ENCODE results near the gene NUMB.

DNA sequence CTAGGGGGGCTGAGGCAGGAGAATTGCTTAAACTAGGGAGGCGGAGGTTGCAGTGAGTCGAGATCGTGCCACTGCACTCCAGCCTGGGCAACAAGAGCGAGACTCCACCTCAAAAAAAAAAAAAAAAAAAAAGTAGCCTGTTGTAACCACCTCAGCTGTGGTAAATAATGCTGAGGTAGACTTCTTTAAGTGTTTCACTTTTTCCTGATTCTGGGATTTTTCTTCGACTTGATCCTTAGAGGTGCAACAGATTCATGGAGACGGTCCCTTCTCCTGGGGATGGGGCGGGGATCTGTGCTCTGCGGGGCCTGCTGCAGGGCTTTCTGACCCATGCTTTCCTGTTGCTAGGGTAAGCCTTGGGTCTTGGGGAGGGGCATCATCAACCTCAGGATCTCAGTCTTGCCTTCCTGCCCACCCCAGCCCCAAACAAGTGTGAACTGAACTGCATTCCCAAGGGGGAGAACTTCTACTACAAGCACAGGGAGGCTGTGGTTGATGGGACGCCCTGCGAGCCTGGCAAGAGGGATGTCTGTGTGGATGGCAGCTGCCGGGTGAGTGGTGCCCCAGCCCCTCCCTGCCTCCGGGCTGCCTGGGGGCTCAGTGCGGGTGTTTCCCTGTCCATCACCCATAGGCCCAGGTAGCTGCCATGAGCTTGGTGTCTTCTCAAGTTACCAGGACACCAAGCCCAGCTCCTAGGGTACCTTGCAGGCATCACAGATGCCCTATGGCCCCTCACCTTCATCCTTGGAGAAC, 208.6 kb downstream of the NUMB start:
- TF ChIP-seq, protein P1, sequence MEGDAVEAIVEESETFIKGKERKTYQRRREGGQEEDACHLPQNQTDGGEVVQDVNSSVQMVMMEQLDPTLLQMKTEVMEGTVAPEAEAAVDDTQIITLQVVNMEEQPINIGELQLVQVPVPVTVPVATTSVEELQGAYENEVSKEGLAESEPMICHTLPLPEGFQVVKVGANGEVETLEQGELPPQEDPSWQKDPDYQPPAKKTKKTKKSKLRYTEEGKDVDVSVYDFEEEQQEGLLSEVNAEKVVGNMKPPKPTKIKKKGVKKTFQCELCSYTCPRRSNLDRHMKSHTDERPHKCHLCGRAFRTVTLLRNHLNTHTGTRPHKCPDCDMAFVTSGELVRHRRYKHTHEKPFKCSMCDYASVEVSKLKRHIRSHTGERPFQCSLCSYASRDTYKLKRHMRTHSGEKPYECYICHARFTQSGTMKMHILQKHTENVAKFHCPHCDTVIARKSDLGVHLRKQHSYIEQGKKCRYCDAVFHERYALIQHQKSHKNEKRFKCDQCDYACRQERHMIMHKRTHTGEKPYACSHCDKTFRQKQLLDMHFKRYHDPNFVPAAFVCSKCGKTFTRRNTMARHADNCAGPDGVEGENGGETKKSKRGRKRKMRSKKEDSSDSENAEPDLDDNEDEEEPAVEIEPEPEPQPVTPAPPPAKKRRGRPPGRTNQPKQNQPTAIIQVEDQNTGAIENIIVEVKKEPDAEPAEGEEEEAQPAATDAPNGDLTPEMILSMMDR (IDR thresholded peaks at IDR 0.05): no peak
- TF ChIP-seq POLR2A (IDR thresholded peaks at IDR 0.05): no peak

Data from adrenal gland (tissue), 5 donors.